Keratinocyte (primary cell): ENCODE measurements around the gene PRRT1B. TPM values are rescaled to one million over a fixed set of nuclear protein-coding genes. Genes with fewer than 3 reads are reported as not detected.

Experiments
- DNase-seq: peaks from one replicate; pipeline ENCODE4 v3.0.0-alpha.2; 2011; ENCODE audit warnings: low read depth, missing footprints, low spot score
- FAIRE-seq: peaks from 2 replicates; lab custom pipeline; 2011; peaks lifted over from hg19 to GRCh38; lab: Jason Lieb, UNC
- H2AFZ ChIP-seq: 2 replicates; pipeline ENCODE4 v1.6.0; 2012; ENCODE audit warnings: low read length, control low read depth, inconsistent platforms; ENCODE audit not compliant: control insufficient read depth
- H3K27ac ChIP-seq: 2 replicates; pipeline ENCODE4 v1.5.1; 2011; ENCODE audit warnings: low read length; ENCODE audit not compliant: control insufficient read depth, insufficient read depth
- H3K27me3 ChIP-seq: 3 replicates; pipeline ENCODE4 v1.6.0; 2011; ENCODE audit warnings: low read length; ENCODE audit not compliant: control insufficient read depth, insufficient read depth; ENCODE audit errors: extremely low read depth
- H3K36me3 ChIP-seq, 2 experiments: 2 replicates in 1 of 2; 3 replicates in 1 of 2; pipeline ENCODE4 v1.5.1; 2011; ENCODE audit warnings: low read length in 2 of 2, mild to moderate bottlenecking in 1 of 2; ENCODE audit not compliant: control insufficient read depth in 2 of 2, insufficient read depth in 2 of 2; ENCODE audit errors: extremely low read depth in 1 of 2
- H3K4me1 ChIP-seq: 3 replicates; pipeline ENCODE4 v1.5.1; 2011; ENCODE audit warnings: low read length; ENCODE audit not compliant: control insufficient read depth, insufficient read depth; ENCODE audit errors: extremely low read depth
- H3K4me2 ChIP-seq: 3 replicates; pipeline ENCODE4 v1.6.0; 2011; ENCODE audit warnings: low read depth, low read length; ENCODE audit not compliant: control insufficient read depth, insufficient read depth; ENCODE audit errors: extremely low read depth
- H3K4me3 ChIP-seq, 3 experiments: fragments of 200-600 bp in 1 of 3; sonication (generic) in 1 of 3; 2 replicates in 2 of 3; 3 replicates in 1 of 3; pipeline ENCODE4 v1.5.1; 2011 to 2016; ENCODE audit warnings: low read length in 3 of 3, mild to moderate bottlenecking in 3 of 3, control low read depth in 2 of 3, inconsistent platforms in 1 of 3, low read depth in 1 of 3, mixed read lengths in 1 of 3, mixed run types in 1 of 3, moderate library complexity in 1 of 3; ENCODE audit not compliant: control insufficient read depth in 2 of 3, insufficient read depth in 2 of 3; ENCODE audit errors: extremely low read depth in 1 of 3
- H3K79me2 ChIP-seq: 2 replicates; pipeline ENCODE4 v1.6.0; 2012; ENCODE audit warnings: low read length; ENCODE audit not compliant: control insufficient read depth, insufficient read depth
- H3K9ac ChIP-seq: 3 replicates; pipeline ENCODE4 v1.6.0; 2011; ENCODE audit warnings: low read length; ENCODE audit not compliant: control insufficient read depth, insufficient read depth; ENCODE audit errors: extremely low read depth
- H3K9me1 ChIP-seq: 3 replicates; pipeline ENCODE4 v1.6.0; 2011; ENCODE audit warnings: low read length; ENCODE audit not compliant: control insufficient read depth, insufficient read depth; ENCODE audit errors: extremely low read depth
- H3K9me3 ChIP-seq: 2 replicates; pipeline ENCODE4 v1.5.1; 2012; ENCODE audit warnings: low read depth, low read length; ENCODE audit not compliant: control insufficient read depth
- H4K20me1 ChIP-seq: 3 replicates; pipeline ENCODE4 v1.6.0; 2011; ENCODE audit warnings: low read length; ENCODE audit not compliant: control insufficient read depth, insufficient read depth; ENCODE audit errors: extremely low read depth
- EZH2 ChIP-seq: IDR thresholded peaks from one replicate; pipeline ENCODE4 v1.6.1; 2012; ENCODE audit warnings: inconsistent platforms, mild to moderate bottlenecking, low read length, moderate library complexity
- dilution Hi-C: fragments of 300-500 bp; cut with MboI; formaldehyde crosslinking; loops from one replicate; pipeline ENCODE4 v1.7.0; 2020; ENCODE audit warnings: low sequenced_read_pairs; ENCODE audit not compliant: extremely low pct_ligation_motif_present
- polyA plus RNA-seq, 5 experiments: library from polyadenylated mRNA; depleted of rRNA in 3 of 5; stranded (reverse) in 3 of 5; stranded (forward) in 1 of 5; unstranded in 1 of 5; fragments of >200 nt; gene quantifications; 1 replicate in 1 of 5; 2 replicates in 3 of 5; 3 replicates in 1 of 5; pipeline versions ENCODE4 v1.2.1 to v1.2.3, GENCODE V29; 2011 to 2012; ENCODE audit warnings: missing spikeins in 2 of 5, low read depth in 1 of 5, low replicate concordance in 1 of 5
- TF ChIP-seq, protein P1 (sequence below), 3 experiments: IDR thresholded peaks in 1 of 3; conservative IDR thresholded peaks in 1 of 3; optimal IDR thresholded peaks in 1 of 3; 2 replicates in 2 of 3; 3 replicates in 1 of 3; pipeline versions ENCODE3 to v1.5.1; 2011; ENCODE audit warnings: low read length in 3 of 3, mild to moderate bottlenecking in 3 of 3, moderate library complexity in 2 of 3, control low read depth in 1 of 3, inconsistent platforms in 1 of 3; ENCODE audit not compliant: insufficient read depth in 2 of 3; ENCODE audit errors: extremely low read depth in 1 of 3

PRRT1B gene
- polyA plus RNA-seq, 1 donor (not counting 4 experiments of a cell fraction or from before 2014, with no cell fraction given): not detected

DNA sequence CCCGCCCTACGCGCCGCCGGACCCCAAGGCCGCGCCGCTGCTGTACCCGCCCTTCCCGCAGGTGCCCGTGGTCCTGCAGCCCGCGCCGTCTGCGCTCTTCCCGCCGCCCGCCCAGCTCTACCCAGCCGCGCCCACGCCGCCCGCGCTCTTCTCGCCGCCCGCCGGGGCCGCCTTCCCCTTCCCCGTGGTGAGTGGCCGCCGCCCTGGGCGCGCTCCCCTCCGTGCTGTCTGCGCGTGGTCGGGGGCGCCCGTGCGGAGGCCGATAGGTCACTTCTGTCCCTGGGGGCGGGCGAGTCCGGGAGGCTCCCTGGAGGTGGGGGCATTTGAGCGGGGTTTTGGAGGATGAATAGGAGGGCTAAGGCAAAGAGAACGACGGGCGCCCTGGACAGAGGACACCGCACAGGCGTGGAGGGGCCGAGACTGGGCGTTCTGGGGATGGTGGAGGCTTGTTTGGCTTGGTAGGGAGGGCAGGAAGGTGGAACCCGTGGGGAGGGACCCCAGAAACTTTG, 9.6 kb downstream of the PRRT1B start:
- Histone ChIP-seq H3K27me3 (peaks cover 34% of the 10 kb centered on the region), H3K4me1 (no peaks in the 10 kb centered on the region)
- no peak for FAIRE-seq

GRCh38 chr9:131555841-131556673, 10.7 kb downstream of the PRRT1B start:
- no peaks in the 10 kb centered on the region for H3K9me3 ChIP-seq
- no peak overlapping the region for H3K4me3 ChIP-seq
- no peak overlapping the region for H2AFZ ChIP-seq
- H4K20me1 ChIP-seq: no peaks in the 10 kb centered on the region
- TF ChIP-seq, protein P1, sequence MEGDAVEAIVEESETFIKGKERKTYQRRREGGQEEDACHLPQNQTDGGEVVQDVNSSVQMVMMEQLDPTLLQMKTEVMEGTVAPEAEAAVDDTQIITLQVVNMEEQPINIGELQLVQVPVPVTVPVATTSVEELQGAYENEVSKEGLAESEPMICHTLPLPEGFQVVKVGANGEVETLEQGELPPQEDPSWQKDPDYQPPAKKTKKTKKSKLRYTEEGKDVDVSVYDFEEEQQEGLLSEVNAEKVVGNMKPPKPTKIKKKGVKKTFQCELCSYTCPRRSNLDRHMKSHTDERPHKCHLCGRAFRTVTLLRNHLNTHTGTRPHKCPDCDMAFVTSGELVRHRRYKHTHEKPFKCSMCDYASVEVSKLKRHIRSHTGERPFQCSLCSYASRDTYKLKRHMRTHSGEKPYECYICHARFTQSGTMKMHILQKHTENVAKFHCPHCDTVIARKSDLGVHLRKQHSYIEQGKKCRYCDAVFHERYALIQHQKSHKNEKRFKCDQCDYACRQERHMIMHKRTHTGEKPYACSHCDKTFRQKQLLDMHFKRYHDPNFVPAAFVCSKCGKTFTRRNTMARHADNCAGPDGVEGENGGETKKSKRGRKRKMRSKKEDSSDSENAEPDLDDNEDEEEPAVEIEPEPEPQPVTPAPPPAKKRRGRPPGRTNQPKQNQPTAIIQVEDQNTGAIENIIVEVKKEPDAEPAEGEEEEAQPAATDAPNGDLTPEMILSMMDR (optimal IDR thresholded peaks at IDR 0.05 in 1 of 3, IDR thresholded peaks at IDR 0.05 in 1 of 3, conservative IDR thresholded peaks at IDR 0.05 in 1 of 3; ENCODE audit: extremely low read depth in 1 of 3, insufficient read depth in 2 of 3, low read length in 3 of 3): no peak
- TF ChIP-seq EZH2: no peak
- DNase-seq (no peak), FAIRE-seq (no peak)
- H3K4me1 ChIP-seq: no peaks in the 10 kb centered on the region
- no peaks in the 10 kb centered on the region for H3K36me3 ChIP-seq
- no peak overlapping the region for H3K27ac ChIP-seq
- no peaks in the 10 kb centered on the region for H3K79me2 ChIP-seq
- H3K9me1 ChIP-seq: no peaks in the 10 kb centered on the region
- peaks cover 34% of the 10 kb centered on the region for H3K27me3 ChIP-seq
- H3K9ac ChIP-seq: no peak overlapping the region
- dilution Hi-C loops: no loop called here
- H3K4me2 ChIP-seq: no peak overlapping the region

More for the DNA sequence above, 9.6 kb downstream of the PRRT1B start:
- Histone ChIP-seq H3K9me3 (no peaks in the 10 kb centered on the region), H3K4me3 (no peak overlapping the region), H3K9ac (no peak overlapping the region), H3K36me3 (no peaks in the 10 kb centered on the region), H3K4me2 (no peak overlapping the region), H4K20me1 (no peaks in the 10 kb centered on the region), H3K9me1 (no peaks in the 10 kb centered on the region), H3K27ac (no peak overlapping the region), H3K79me2 (no peaks in the 10 kb centered on the region), H2AFZ (no peak overlapping the region)
- dilution Hi-C loops: no loop called here
- DNase-seq: no peak
- TF ChIP-seq EZH2: peak; percentile 82
- TF ChIP-seq, protein P1 (optimal IDR thresholded peaks at IDR 0.05 in 1 of 3, IDR thresholded peaks at IDR 0.05 in 1 of 3, conservative IDR thresholded peaks at IDR 0.05 in 1 of 3; ENCODE audit: extremely low read depth in 1 of 3, insufficient read depth in 2 of 3, low read length in 3 of 3): no peak
